GM19043 (cell line): Measurements from ENCODE around the gene NTN3.
"Not testable (repeated sequence)": the region's sequence is repeated elsewhere in the genome, so short reads cannot be mapped to it uniquely, and the experiment has no call there.

Experiments
- ATAC-seq: cut with Tn5 transposase; IDR thresholded peaks from one replicate; pipeline ENCODE4 v1.9.1; 2021; ENCODE audit warnings: low read depth; ENCODE audit not compliant: unreplicated experiment

The NTN3 gene

DNA sequence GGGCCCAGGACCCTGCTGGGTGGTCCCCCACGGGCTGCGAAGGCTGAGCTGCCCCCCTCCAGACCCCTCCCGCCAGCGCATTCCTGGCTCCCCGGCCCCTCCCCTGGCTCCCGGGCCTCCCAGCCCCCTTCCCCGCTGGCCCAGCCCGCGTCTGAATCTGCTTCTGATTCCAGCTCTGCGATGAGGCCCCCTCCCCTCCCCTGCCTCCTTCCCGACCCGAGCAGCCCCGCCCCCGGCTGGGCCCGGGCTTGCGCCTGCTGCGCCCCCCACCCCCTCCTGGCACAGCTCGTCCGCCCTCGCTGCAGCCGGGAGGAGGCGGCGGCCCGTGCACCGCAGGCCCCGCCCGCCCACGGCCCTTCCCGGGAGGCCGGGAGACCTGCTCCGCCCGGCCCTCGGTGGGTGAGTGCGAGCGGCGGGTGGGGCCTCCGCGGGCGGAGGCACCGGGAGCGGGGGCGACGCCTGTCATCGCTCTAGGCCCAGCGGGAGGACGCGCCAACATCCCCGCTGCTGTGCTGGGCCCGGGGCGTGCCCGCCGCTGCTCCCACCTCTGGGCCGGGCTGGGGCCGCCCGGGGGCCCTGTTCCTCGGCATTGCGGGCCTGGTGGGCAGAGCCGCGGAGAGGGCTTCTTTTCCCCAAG, at the start of gene NTN3:
NTN3 (plus strand) TSS at position 282 of the 637 bp plus-strand sequence. CDS start 405 bp downstream, outside the sequence.
- ATAC-seq = no peak

DNA sequence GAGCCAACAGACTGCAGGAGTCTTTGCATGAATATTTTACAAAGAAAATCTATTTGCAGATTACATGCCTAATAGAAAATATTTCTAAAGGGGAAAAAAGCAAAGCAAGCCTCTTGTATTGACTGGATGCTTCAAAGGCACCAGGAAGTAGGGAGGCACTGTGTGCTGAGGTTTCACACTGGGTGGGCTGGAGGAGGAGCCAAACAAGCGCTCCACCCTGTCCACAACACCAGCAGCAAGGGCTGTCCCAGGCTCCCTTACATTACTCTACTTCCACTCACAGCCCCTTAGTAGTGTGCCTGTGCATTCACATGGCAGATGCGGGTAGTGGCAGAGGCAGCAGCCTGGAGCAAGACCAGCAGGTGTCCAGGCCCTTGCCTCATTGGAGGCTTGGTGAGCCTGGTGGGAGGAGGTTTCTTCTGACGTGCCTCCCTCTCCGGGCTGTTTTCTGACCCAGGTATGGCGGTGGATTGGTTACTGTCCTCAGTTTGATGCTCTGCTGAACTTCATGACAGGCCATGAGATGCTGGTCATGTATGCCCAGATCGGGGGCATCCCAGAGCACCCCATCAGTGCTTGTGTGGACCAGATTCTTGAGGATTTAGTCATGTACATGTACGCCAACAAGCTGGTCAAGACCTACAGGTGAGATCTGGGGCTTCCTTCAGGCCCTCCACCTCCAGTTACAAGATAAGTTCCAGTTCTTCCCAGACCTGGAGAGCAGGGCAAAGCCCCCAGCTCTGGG, 48.8 kb upstream of the NTN3 start:
- no peak for ATAC-seq

DNA sequence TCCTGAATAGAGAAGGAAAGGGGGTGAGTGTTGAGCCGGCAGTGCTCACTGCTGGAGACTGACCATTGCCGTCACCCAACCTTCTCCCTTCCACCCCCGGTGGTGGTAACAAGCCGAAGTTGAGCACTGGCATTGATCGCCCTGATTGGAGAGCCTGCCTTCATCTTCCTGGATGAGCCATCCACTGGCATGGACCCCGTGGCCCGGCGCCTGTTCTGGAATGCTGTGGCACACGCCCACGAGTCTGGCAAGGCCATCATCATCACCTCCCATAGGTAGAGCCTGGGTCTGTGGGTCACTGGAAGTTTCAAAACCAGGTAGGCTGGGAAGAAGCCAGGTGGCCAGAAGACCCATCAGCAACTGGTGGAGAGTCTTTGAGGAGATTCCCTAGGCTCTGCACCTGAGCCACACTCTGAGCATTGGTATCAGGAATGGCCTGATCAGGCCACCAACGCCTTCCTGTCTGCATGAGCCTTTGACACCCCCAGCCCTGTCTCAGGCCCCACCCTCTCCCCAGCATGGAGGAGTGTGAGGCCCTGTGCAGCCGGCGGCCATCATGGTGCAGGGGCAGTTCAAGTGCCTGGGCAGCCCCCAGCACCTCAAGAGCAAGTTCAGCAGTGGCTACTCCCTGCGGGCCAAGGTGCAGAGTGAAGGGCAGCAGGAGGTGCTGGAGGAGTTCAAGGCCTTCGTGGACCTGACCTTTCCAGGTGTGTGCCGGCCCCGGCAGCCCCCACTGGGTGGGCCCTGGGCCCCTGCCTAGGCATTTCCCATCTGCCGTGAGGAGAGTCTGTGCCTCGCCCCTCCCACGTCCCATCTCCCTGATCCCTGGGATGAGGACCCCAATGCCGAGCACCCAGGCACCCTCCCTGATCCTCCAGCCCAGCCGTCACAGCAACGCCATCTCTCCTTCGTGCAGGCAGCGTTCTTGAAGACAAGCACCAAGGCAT, 46.8 kb upstream of the NTN3 start:
- ATAC-seq = no peak

DNA sequence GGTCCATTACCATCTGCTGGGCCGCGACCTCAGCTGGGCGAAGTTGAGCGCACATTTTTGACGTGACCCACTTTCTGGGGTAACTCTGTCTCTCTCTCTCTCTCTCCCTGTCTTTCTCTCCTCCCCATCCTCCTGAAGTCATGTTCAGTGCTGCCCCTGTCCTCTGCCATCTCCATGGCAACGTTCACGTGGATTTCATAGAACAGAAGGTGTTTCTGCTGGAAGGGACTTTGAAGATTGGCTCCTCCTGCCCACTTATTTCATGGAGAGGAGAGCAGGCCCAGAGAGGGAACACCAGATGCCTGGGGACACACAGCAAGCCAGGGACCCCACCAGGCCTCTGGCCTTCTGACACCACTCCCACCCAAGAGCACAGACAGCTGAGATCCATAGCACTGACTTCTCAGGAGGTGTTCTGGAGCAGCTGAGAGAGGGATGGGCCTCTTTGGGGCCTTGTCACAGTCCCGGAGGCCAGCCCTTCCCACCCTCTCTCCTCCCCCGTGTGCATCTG, 46.0 kb upstream of the NTN3 start:
- ATAC-seq = no peak

DNA sequence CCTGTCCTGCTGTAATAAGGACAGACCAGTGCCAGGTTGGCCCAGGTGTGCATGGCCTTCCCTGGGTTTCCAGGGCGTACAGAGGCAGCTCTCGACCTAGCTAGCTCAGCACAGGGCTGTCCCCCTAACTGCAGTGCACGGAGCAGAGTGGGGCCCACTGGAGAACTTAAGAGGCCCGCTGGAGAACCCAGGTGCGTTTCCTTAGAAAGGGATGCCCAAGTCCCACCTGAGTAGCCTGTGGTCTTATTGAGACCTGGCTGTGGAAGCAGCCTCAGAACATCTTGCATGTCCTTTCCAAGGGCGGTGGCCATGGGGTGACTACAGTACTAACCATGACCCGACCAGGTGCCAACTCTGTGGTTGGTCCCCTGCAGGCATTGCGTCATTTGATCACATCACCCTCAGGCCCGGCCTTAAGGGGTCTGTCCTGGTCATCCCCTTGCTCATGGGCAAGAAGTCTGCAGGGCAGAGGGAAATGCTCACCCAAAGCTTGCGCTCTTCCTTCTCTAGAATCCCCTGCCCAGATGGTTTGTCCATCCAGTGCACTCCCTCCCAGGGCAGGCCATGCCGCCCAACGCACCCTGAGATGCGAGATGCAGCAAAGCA, 45.2 kb upstream of the NTN3 start:
- ATAC-seq = no peak

GRCh38 chr16:2426941-2427361, 44.1 kb upstream of the NTN3 start:
- no peak for ATAC-seq

DNA sequence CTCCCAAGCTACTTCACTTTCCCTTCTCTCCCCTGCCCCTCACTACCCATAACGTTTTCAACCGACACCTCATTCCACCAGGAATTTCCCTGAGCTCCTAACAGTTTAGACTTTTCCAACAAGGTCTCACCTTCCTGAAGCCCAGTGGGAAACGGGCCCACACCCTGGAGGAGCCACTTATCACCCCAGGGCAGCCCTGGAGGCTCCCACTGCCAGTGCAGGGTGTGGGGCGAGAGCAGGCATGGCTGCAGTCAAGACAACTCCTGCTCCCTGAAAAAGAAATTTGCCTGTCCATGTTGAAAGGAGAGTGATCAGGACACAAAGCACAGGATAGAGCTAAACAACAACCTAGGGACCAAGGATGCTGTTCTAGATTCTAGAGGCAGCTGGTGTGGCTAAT, 43.6 kb upstream of the NTN3 start:
- no peak for ATAC-seq

DNA sequence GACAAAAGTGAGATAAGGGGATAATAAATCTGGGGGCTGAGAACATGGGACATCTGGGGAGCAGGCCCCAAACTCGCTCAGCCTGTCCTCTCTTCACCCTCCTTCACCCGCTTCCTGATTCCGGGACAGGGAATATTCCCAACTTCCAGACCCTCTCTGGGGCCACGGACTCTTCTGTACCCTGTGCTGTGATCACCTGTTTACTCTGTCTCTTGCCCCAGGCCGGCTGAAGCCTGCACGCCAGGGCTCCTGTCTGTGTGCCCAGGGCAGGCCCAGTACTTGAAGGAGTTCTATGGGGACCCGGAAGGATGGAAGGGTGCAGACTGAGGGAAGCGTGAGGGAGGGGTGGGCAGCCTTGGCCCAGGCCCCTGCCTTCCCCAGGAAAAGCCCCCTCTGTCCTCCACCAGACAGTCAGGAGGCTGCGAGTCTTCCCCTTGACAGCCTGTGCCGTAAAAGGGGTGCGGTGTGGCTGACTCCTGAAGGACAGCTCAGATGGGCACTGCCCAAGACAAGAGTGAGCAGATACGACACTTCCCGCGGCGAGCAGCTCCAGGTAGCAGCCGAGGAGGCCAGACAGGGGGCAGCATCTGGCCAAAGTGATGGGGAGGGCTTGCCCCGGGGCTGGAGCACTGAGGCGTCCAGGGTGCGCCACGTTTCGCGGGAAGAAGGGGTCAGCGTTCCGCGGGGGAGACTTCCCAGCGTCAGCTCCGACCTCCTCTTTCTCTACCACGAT, 42.9 kb upstream of the NTN3 start:
- ATAC-seq = no peak

DNA sequence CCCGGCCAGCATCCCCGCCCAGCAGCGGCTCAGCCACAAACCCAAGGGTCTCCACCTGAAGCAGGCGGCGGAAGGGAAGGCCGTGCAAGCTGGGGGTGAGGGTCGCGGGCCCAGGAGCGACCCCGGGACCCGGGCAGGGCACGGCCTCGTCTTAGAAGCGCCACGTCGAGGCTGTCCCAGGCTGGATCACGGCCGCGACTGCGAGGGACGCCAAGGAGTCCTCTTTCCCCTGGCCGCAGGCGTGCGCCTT, 42.4 kb upstream of the NTN3 start:
- ATAC-seq = peak; percentile 19

- ATAC-seq = peak; percentile 79
Observed at GRCh38 chr16:2429034-2429770, 41.9 kb upstream of the NTN3 start, which contains the start of gene CCNF. Gene CCNF, plus strand, starts transcription at chr16:2429447. Its CDS starts 35 bp downstream, at chr16:2429482.

DNA sequence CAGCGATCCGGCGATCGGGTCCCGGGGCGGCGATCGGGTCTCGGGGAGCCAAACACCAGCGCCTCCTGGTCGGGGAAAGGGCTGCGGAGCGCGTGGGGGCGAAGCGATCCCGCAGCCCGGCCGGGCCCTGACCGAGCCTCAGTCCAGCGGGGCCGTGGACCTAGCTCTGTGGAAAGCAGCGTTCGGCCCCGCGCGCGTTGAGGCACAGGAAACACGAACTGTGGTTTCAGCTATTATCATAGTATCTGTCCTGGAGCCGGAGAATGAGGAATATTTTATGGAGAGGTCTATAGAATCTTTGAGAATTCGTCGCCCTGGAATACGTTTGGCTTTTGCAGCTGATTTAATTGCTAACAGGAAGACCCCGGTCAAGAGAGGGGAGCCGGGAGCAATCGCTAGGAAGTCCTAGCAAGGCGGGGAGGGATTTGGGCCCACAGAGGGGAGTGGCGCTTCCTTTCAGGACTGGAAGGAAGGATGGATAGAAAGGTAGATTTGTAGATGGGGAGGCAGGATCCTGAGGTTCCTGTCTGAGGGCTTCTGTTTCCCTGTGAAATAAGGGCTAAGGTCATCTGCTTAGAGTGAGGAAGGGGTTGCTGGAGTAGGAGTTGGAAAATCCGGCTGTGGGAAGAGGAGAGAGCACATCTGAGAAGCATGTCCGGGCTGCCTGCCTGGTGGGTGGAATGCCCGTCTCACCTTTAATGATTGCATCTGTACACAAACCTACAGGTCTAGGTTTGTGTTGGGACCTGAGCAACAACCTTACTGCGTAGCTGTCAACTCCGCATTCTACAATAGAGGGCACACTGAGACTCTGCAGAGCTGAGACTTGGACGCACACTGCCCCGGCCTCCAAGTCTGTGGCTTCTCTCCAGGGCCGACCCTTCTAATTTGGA, 41.1 kb upstream of the NTN3 start:
- ATAC-seq = no peak

DNA sequence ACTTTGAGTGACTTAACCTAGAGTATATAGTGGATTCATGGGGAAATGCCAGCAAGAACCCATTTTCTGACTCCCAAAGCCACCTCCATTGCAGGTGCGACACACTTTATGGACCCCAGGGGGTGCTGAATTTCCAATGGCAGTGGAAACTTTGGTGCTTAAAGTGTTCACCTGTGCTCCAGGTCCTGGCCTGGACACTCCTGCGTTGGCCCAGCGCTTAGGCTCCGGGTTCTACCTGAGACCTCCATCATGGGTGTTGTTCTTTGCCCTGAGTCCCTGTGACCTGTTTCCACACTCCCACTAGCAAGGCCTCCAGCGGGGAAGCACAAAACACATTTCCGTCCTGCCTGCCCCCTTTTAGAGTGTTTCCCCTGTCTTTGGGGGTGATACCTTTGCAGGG, 38.8 kb upstream of the NTN3 start:
- ATAC-seq = no peak

- ATAC-seq = no peak
Observed at GRCh38 chr16:2432801-2433505, 38.1 kb upstream of the NTN3 start.

DNA sequence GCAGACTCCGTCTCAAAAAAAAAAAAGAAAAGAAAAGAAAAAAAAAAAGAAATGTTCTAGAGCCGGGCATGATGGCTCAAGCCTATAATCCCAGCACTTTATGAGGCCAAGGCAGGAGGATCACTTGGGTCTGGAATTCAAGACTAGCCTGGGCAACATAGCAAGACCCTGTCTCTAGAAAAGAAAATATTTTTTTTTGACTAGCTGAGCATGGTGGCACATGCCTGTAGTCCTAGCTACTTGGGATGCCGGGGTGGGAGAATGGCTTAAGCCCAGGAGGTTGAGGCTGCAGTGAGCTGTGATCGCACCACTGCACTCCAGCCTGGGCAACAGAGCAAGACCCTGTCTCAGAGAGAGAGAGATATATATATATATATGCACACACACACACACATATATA, 35.9 kb upstream of the NTN3 start:
- not testable (repeated sequence) for ATAC-seq

GRCh38 chr16:2436110-2436509, 35.0 kb upstream of the NTN3 start:
- no peak for ATAC-seq

GRCh38 chr16:2437032-2437790, 33.9 kb upstream of the NTN3 start:
- no peak for ATAC-seq

DNA sequence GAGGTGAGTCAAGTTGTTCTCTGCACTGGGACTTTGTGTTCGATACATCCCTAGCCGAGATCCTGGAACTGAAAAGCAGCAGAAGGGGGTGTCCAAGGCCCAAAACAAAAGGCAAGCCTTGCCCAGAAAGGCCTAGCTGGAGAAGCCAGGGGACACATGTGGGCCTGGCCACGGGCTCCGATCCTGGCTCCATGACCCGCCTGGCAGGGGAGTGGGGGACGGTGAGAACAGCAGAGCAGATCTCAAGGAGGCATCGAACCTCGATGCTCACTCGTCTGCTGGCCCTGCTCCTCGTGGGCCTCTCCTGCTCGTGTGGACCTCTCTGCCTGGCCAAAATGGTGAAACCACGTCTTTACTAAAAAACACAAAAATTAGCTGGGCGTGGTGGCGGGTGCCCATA, 33.0 kb upstream of the NTN3 start:
- no peak for ATAC-seq
